Glomerular visceral epithelial cell (primary cell): Measurements from ENCODE around the gene ATP11C.
"Not testable (repeated sequence)": the region's sequence is repeated elsewhere in the genome, so short reads cannot be mapped to it uniquely, and the experiment has no call there.

Source experiments
- DNase-seq: peaks from one replicate; pipeline ENCODE4 v3.0.0-alpha.2; 2016; ENCODE audit errors: extremely low spot score

The ATP11C gene

GRCh38 chrX:139856826-139857225, 76.0 kb downstream of the ATP11C start:
- DNase-seq, result not testable (repeated sequence)

GRCh38 chrX:139851730-139852129, 81.1 kb downstream of the ATP11C start:
- DNase-seq, result no peak

GRCh38 chrX:139850968-139851367, 81.9 kb downstream of the ATP11C start:
- no peak for DNase-seq

- DNase-seq, result no peak
These were observed 88.0 kb downstream of the ATP11C start for GRCh38 chrX:139844884-139845283.

- DNase-seq, result peak; percentile 23
These were observed 88.7 kb downstream of the ATP11C start for GRCh38 chrX:139844163-139844562.

- no peak for DNase-seq
These were observed 90.3 kb downstream of the ATP11C start for GRCh38 chrX:139842326-139843185.

- not testable (repeated sequence) for DNase-seq
These were observed 96.5 kb downstream of the ATP11C start for GRCh38 chrX:139836335-139836734.

GRCh38 chrX:139834879-139835278, 98.0 kb downstream of the ATP11C start:
- no peak for DNase-seq

GRCh38 chrX:139832718-139833309, 100.0 kb downstream of the ATP11C start:
- no peak for DNase-seq

- DNase-seq, result peak; percentile 51
These were observed 101.0 kb downstream of the ATP11C start for GRCh38 chrX:139831675-139832456.

GRCh38 chrX:139831017-139831416, 101.8 kb downstream of the ATP11C start:
- DNase-seq, result no peak

- no peak for DNase-seq
These were observed 104.0 kb downstream of the ATP11C start for GRCh38 chrX:139828830-139829229.

GRCh38 chrX:139828033-139828432, 104.8 kb downstream of the ATP11C start:
- DNase-seq, result no peak

GRCh38 chrX:139826065-139827044, 106.5 kb downstream of the ATP11C start:
- no peak for DNase-seq

GRCh38 chrX:139825618-139826017, 107.2 kb downstream of the ATP11C start:
- no peak for DNase-seq

GRCh38 chrX:139823806-139824205, 109.0 kb downstream of the ATP11C start:
- no peak for DNase-seq

GRCh38 chrX:139820358-139820984, 112.4 kb downstream of the ATP11C start:
- no peak for DNase-seq

- no peak for DNase-seq
These were observed 116.6 kb downstream of the ATP11C start for GRCh38 chrX:139816204-139816603.

GRCh38 chrX:139815771-139816170, 117.1 kb downstream of the ATP11C start:
- DNase-seq, result no peak

GRCh38 chrX:139811942-139812629, 120.8 kb downstream of the ATP11C start:
- no peak for DNase-seq
